Suprapubic skin (tissue), 3 donors: ENCODE measurements around the gene PACS1.

Experiments used
- CTCF ChIP-seq, 2 donors: fragments of 200-600 bp in 1 of 2; fragments of 450-650 bp in 1 of 2; sonication (generic) in 1 of 2; IDR thresholded peaks; one replicate each; pipeline ENCODE4 v1.5.1; 2016 to 2019; ENCODE audit warnings: antibody characterized with exemption in 2 of 2, mild to moderate bottlenecking in 1 of 2, moderate library complexity in 1 of 2
- EP300 ChIP-seq: sonication (generic); formaldehyde crosslinking; IDR thresholded peaks from one replicate; pipeline ENCODE4 v1.6.1; 2017; ENCODE audit warnings: antibody characterized with exemption

GRCh38 chr11:66286699-66287098, 216.6 kb downstream of the PACS1 start:
- no peak for TF ChIP-seq CTCF (IDR thresholded peaks at IDR 0.05)
- TF ChIP-seq EP300 = no peak
